SU-DHL-6 (cell line): Measurements from ENCODE around the gene RAB11FIP3.

Experiments used
- H2AFZ ChIP-seq: fragments of 200-600 bp; sonication (generic); 2 replicates; pipeline ENCODE4 v1.6.1; 2014; ENCODE audit warnings: low read depth, mild to moderate bottlenecking, moderate library complexity, mixed read lengths, antibody characterized with exemption, low read length; ENCODE audit not compliant: severe bottlenecking
- H3F3A ChIP-seq: fragments of 200-600 bp; shearing (Covaris generic); 2 replicates; pipeline ENCODE4 v1.6.0; 2016; ENCODE audit warnings: antibody characterized with exemption, mild to moderate bottlenecking; ENCODE audit not compliant: insufficient read depth
- H3K27ac ChIP-seq: fragments of 200-600 bp; sonication (generic); 2 replicates; pipeline ENCODE4 v1.5.1; 2016; ENCODE audit warnings: low read depth, mild to moderate bottlenecking, low read length, moderate library complexity, mixed read lengths
- H3K27me3 ChIP-seq: fragments of 200-600 bp; sonication (generic), shearing (Covaris generic); 2 replicates; pipeline ENCODE4 v1.6.0; 2014; ENCODE audit warnings: mild to moderate bottlenecking, low read length
- H3K36me3 ChIP-seq: fragments of 200-600 bp; sonication (generic); 2 replicates; pipeline ENCODE4 v1.6.1; 2014; ENCODE audit warnings: mild to moderate bottlenecking, low read length, mixed read lengths
- H3K4me2 ChIP-seq: fragments of 300-600, 200-600 bp; shearing (Covaris generic), sonication (generic); 2 replicates; pipeline ENCODE4 v1.6.0; 2014; ENCODE audit warnings: low read length, low read depth, mild to moderate bottlenecking; ENCODE audit not compliant: poor library complexity, severe bottlenecking
- H3K4me3 ChIP-seq: fragments of 200-600 bp; sonication (generic); 2 replicates; pipeline ENCODE4 v1.5.1; 2014; ENCODE audit warnings: antibody characterized with exemption, low read length, mild to moderate bottlenecking, mixed read lengths; ENCODE audit not compliant: insufficient read depth, poor library complexity, severe bottlenecking
- H3K79me2 ChIP-seq: fragments of 200-600 bp; sonication (generic); 2 replicates; pipeline ENCODE4 v1.6.1; 2014; ENCODE audit warnings: mild to moderate bottlenecking, low read length, moderate library complexity; ENCODE audit not compliant: insufficient read depth
- H3K9ac ChIP-seq: fragments of 200-600 bp; sonication (generic); 2 replicates; pipeline ENCODE4 v1.7.0; 2014; ENCODE audit warnings: mild to moderate bottlenecking, low read length
- H3K9me2 ChIP-seq: fragments of 200-600 bp; sonication (generic); replicated peaks from 2 replicates; pipeline ENCODE4 v1.6.1; 2014; ENCODE audit warnings: low read length; ENCODE audit not compliant: insufficient read depth
- H3K9me3 ChIP-seq: fragments of 200-600 bp; sonication (generic); 2 replicates; pipeline ENCODE4 v1.6.1; 2014; ENCODE audit warnings: low read length, mixed read lengths; ENCODE audit not compliant: insufficient read depth
- H4K20me1 ChIP-seq: fragments of 200-600 bp; sonication (generic); 2 replicates; pipeline ENCODE4 v1.6.1; 2014; ENCODE audit warnings: low read depth, mild to moderate bottlenecking, antibody characterized with exemption, low read length, moderate library complexity, mixed read lengths
- EZH2phosphoT487 ChIP-seq: fragments of 200-600 bp; sonication (generic), shearing (Covaris generic); conservative IDR thresholded peaks from 2 replicates; pipeline ENCODE4 v1.6.1; 2018; ENCODE audit warnings: mild to moderate bottlenecking, antibody characterized with exemption, low read length, moderate library complexity, mixed read lengths
- TF ChIP-seq, protein P1 (sequence below): fragments of 200-600 bp; sonication (generic); IDR thresholded peaks from one replicate; pipeline ENCODE4 v1.5.1; 2017; ENCODE audit warnings: antibody characterized with exemption, mild to moderate bottlenecking, low read length, moderate library complexity; ENCODE audit not compliant: insufficient read depth, poor library complexity, severe bottlenecking

RAB11FIP3 gene

DNA sequence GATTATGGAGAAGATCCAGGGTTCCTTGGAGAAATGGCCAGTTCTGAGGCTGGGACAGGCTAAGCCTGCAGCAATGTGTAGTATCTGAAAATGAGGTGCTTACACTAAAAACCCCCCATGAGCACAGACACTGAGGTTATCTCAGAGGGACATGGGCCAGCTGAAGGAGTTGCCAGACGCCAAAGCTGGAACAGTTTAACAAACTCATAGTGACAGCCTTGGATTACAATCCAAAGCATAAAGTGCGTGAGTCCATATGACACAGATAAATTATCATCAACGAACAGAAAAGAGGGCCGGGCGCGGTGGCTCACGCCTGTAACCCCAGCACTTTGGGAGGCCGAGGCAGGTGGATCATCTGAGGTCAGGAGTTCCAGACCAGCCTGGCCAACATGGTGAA is 90.9 kb downstream of the RAB11FIP3 start:
- no peak for TF ChIP-seq EZH2phosphoT487
- TF ChIP-seq, protein P1, sequence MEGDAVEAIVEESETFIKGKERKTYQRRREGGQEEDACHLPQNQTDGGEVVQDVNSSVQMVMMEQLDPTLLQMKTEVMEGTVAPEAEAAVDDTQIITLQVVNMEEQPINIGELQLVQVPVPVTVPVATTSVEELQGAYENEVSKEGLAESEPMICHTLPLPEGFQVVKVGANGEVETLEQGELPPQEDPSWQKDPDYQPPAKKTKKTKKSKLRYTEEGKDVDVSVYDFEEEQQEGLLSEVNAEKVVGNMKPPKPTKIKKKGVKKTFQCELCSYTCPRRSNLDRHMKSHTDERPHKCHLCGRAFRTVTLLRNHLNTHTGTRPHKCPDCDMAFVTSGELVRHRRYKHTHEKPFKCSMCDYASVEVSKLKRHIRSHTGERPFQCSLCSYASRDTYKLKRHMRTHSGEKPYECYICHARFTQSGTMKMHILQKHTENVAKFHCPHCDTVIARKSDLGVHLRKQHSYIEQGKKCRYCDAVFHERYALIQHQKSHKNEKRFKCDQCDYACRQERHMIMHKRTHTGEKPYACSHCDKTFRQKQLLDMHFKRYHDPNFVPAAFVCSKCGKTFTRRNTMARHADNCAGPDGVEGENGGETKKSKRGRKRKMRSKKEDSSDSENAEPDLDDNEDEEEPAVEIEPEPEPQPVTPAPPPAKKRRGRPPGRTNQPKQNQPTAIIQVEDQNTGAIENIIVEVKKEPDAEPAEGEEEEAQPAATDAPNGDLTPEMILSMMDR = no peak
- Histone ChIP-seq H3K9me3 (no peaks in the 10 kb centered on the region), H4K20me1 (no peaks in the 10 kb centered on the region), H3K4me2 (no peak overlapping the region), H3K9me2 (no peaks in the 10 kb centered on the region), H3K36me3 (no peaks in the 10 kb centered on the region), H3K79me2 (no peaks in the 10 kb centered on the region), H2AFZ (no peak overlapping the region), H3K9ac (no peak overlapping the region), H3F3A (no peaks in the 10 kb centered on the region), H3K27ac (no peak overlapping the region), H3K4me3 (no peak overlapping the region), H3K27me3 (no peaks in the 10 kb centered on the region)

DNA sequence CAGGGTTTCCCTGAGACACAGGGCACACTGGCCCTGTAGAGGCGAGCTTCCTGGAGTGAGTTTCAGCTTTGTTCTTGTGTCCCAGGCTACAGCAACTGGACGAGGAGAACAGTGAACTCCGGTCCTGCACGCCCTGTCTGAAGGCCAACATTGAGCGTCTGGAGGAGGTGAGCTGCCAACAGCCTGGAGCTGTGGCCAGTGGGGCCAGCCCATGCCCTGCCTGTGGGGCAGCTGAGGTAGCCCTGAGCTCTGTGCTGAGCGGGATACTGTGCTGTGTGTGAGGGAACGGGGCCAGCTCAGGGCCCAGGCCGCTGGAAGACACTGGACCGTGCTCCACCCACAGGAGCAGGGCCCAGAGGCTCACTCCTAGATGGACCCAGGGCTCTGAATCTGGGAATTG is 93.4 kb downstream of the RAB11FIP3 start:
- Histone ChIP-seq H3F3A (no peaks in the 10 kb centered on the region), H2AFZ (no peak overlapping the region), H3K9me3 (no peaks in the 10 kb centered on the region), H3K27me3 (no peaks in the 10 kb centered on the region), H3K9ac (no peak overlapping the region), H3K9me2 (no peaks in the 10 kb centered on the region), H3K4me3 (no peak overlapping the region), H3K79me2 (no peaks in the 10 kb centered on the region), H3K36me3 (no peaks in the 10 kb centered on the region), H4K20me1 (no peaks in the 10 kb centered on the region), H3K27ac (no peak overlapping the region), H3K4me2 (no peak overlapping the region)
- TF ChIP-seq, protein P1 = no peak
- no peak for TF ChIP-seq EZH2phosphoT487

DNA sequence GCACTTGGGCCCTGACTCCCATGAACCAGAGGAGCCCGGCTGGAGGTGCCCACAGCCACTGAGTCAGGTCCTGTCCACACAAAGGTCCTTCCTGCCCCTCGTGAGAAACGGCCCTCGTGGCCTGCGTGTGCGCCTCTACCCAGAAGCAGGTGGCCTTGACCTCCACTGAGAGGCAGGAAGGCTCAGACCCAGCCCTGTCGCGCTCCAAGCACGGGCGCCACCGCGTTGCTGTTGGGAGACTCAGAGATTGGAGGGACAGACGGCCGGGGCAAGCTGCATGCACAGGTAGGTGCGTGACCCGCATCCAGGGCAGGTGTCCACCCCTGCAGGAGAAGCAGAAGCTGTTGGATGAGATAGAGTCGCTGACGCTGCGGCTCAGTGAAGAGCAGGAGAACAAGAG is 94.0 kb downstream of the RAB11FIP3 start:
- no peak overlapping the region for H3K4me2 ChIP-seq
- no peaks in the 10 kb centered on the region for H3K9me3 ChIP-seq
- no peak for TF ChIP-seq EZH2phosphoT487
- TF ChIP-seq, protein P1 = no peak
- no peaks in the 10 kb centered on the region for H3K27me3 ChIP-seq
- no peak overlapping the region for H3K9ac ChIP-seq
- no peaks in the 10 kb centered on the region for H3K9me2 ChIP-seq
- no peaks in the 10 kb centered on the region for H3K79me2 ChIP-seq
- no peaks in the 10 kb centered on the region for H4K20me1 ChIP-seq
- H3F3A ChIP-seq = no peaks in the 10 kb centered on the region
- no peak overlapping the region for H3K27ac ChIP-seq
- H3K4me3 ChIP-seq = no peak overlapping the region
- no peak overlapping the region for H2AFZ ChIP-seq
- no peaks in the 10 kb centered on the region for H3K36me3 ChIP-seq
